ENCODE measurements around the gene YBX2.
A peak's percentile ranks its signal among the peaks of the same experiment; 100 is the strongest.

The YBX2 gene

DNA sequence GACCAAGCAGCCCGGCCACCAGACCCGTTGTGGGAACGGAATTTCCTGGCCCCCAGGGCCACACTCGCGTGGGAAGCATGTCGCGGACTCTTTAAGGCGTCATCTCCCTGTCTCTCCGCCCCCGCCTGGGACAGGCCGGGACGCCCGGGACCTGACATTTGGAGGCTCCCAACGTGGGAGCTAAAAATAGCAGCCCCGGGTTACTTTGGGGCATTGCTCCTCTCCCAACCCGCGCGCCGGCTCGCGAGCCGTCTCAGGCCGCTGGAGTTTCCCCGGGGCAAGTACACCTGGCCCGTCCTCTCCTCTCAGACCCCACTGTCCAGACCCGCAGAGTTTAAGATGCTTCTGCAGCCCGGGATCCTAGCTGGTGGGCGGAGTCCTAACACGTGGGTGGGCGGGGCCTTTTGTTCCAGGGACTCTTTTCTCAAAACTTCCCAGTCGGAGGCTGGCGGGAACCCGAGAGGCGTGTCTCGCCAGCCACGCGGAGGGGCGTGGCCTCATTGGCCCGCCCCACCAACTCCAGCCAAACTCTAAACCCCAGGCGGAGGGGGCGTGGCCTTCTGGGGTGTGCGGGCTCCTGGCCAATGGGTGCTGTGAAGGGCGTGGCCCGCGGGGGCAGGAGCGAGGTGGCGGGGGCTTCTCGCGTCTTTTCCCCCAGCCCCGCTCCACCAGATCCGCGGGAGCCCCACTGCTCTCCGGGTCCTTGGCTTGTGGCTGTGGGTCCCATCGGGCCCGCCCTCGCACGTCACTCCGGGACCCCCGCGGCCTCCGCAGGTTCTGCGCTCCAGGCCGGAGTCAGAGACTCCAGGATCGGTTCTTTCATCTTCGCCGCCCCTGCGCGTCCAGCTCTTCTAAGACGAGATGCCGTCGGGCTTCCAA lies 13.1 kb downstream of the YBX2 start, which contains the start of gene SLC2A4:
Gene SLC2A4 (plus strand): TSS at position 645 of the 879 bp plus-strand sequence. CDS start 217 bp downstream, at position 862.
- Histone ChIP-seq H3K27ac (ENCODE audit: low read length, poor library complexity, severe bottlenecking) (no peak within 1 kb of the TSS), H2BK15ac (ENCODE audit: low read depth, poor library complexity, severe bottlenecking) (peak within 1 kb of the TSS; percentile 77), H4K91ac (ENCODE audit: low read length) (peak within 1 kb of the TSS; percentile 43), H2BK5ac (ENCODE audit: low read depth, low read length, poor library complexity, severe bottlenecking) (no peak within 1 kb of the TSS), H3K27me3 (ENCODE audit: control insufficient read depth in 1 of 2, insufficient read depth in 1 of 2, low read length in 2 of 2) (peaks cover 44 to 51% of the 10 kb centered on the region in 2 experiments), H3K4ac (ENCODE audit: low read depth in 1 of 2, low read length in 2 of 2) (no peak within 1 kb of the TSS), H3K36me3 (ENCODE audit: control insufficient read depth in 1 of 2, insufficient read depth in 2 of 2, low read depth in 1 of 2, low read length in 2 of 2) (no peaks in the 10 kb centered on the region), H4K8ac (ENCODE audit: low read length) (peak within 1 kb of the TSS; percentile 7), H2BK12ac (ENCODE audit: low read length in 2 of 2) (no peak within 1 kb of the TSS), H3K4me3 (ENCODE audit: insufficient read depth in 1 of 2, low read depth in 1 of 2, low read length in 2 of 2) (peak within 1 kb of the TSS; percentile 41 to 77), H3K9ac (ENCODE audit: low read length) (peak within 1 kb of the TSS; percentile 77), H3K23ac (ENCODE audit: low read length in 2 of 2) (peak within 1 kb of the TSS in 1 of 2 experiments; percentile 75), H3K9me3 (ENCODE audit: control insufficient read depth, low read length) (no peaks in the 10 kb centered on the region), H3K14ac (ENCODE audit: low read length in 2 of 2) (peak within 1 kb of the TSS in 1 of 2 experiments; percentile 30), H2AK5ac (ENCODE audit: low read length, severe bottlenecking) (no peak within 1 kb of the TSS), H3K4me2 (ENCODE audit: low read length, poor library complexity, severe bottlenecking) (peak within 1 kb of the TSS; percentile 69), H2BK120ac (ENCODE audit: low read depth, low read length) (no peak within 1 kb of the TSS), H3K18ac (ENCODE audit: low read depth in 1 of 2, low read length in 2 of 2) (peak within 1 kb of the TSS in 1 of 2 experiments; percentile 35), H2AFZ (ENCODE audit: low read depth, low read length) (peak within 1 kb of the TSS; percentile 80), H3K4me1 (ENCODE audit: control insufficient read depth, insufficient read depth, low read depth, low read length) (peaks cover 20% of the 10 kb centered on the region), H3K79me1 (replicated peaks; ENCODE audit: low read length, poor library complexity, severe bottlenecking) (no peaks in the 10 kb centered on the region)
- DNase-seq: peak; percentile 96
- WGBS: 1% methylated on average over 62 of the region's 71 CpGs

DNA sequence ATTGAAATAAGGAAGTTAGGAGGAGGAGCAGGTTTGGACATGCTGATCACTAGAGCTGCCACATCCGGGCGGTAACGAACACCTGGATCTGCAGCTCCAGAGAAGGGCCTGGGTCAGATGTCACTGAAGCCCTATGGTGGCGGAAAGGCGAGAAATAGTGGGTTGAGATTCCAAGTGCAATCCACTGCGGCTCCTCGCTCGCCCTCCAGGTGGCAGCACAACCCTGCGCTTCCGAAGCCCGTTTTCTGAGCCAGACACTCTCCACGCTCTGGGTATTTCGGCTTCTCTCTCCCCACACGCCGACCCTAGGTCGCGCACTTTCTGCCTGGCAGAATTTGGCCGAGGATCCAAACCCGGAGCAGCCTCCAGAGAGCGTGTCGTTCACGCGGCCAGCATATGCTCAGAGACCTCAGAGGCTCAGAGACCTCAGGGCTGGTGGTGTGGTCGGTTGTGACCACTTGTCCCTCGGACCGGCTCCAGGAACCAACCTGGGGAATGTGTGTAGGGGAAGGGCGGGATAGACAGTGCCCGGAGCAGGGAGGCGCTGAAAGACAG lies 13.8 kb downstream of the YBX2 start:
- H3K9me3 ChIP-seq (ENCODE audit: control insufficient read depth, low read length): no peaks in the 10 kb centered on the region
- no peak overlapping the region for H2BK120ac ChIP-seq (ENCODE audit: low read depth, low read length)
- peak overlapping the region; percentile 69 for H3K4me2 ChIP-seq (ENCODE audit: low read length, poor library complexity, severe bottlenecking)
- no peaks in the 10 kb centered on the region for H3K36me3 ChIP-seq (ENCODE audit: control insufficient read depth in 1 of 2, insufficient read depth in 2 of 2, low read depth in 1 of 2, low read length in 2 of 2)
- no peak overlapping the region for H3K27ac ChIP-seq (ENCODE audit: low read length, poor library complexity, severe bottlenecking)
- 1% methylated on average over 28 of the region's 29 CpGs for WGBS
- H2BK15ac ChIP-seq (ENCODE audit: low read depth, poor library complexity, severe bottlenecking): no peak overlapping the region
- H4K8ac ChIP-seq (ENCODE audit: low read length): no peak overlapping the region
- H4K91ac ChIP-seq (ENCODE audit: low read length): no peak overlapping the region
- no peak overlapping the region for H3K14ac ChIP-seq (ENCODE audit: low read length in 2 of 2)
- no peaks in the 10 kb centered on the region for H3K79me1 ChIP-seq (replicated peaks; ENCODE audit: low read length, poor library complexity, severe bottlenecking)
- H3K4me1 ChIP-seq (ENCODE audit: control insufficient read depth, insufficient read depth, low read depth, low read length): peaks cover 20% of the 10 kb centered on the region
- H3K4me3 ChIP-seq (ENCODE audit: insufficient read depth in 1 of 2, low read depth in 1 of 2, low read length in 2 of 2): peak overlapping the region in 1 of 2 experiments; percentile 77
- peaks cover 37 to 43% of the 10 kb centered on the region in 2 experiments for H3K27me3 ChIP-seq (ENCODE audit: control insufficient read depth in 1 of 2, insufficient read depth in 1 of 2, low read length in 2 of 2)
- no peak overlapping the region for H3K18ac ChIP-seq (ENCODE audit: low read depth in 1 of 2, low read length in 2 of 2)
- peak overlapping the region; percentile 77 for H3K9ac ChIP-seq (ENCODE audit: low read length)
- peak; percentile 86 for DNase-seq
- no peak overlapping the region for H3K4ac ChIP-seq (ENCODE audit: low read depth in 1 of 2, low read length in 2 of 2)
- H2BK5ac ChIP-seq (ENCODE audit: low read depth, low read length, poor library complexity, severe bottlenecking): no peak overlapping the region
- no peak overlapping the region for H3K23ac ChIP-seq (ENCODE audit: low read length in 2 of 2)
- no peak overlapping the region for H2AFZ ChIP-seq (ENCODE audit: low read depth, low read length)
- no peak overlapping the region for H2AK5ac ChIP-seq (ENCODE audit: low read length, severe bottlenecking)
- H2BK12ac ChIP-seq (ENCODE audit: low read length in 2 of 2): no peak overlapping the region

DNA sequence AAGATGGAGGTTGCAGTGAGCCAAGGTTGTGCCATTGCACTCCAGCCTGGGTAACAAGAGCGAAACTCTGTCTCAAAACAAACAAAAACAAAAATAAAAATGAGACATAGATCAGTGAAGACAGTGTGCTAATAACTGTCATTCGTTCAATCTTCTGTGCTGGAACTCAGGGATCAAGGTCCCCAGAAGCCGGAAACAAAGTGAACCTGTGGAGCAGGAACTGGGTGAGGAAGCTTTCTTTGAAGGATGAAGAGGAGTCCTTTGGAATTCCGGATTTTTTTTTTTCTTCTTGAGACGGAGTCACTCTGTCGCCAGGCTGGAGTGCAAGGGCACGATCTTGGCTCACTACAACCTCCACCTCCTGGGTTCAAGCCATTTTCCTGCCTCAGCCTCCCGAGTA lies 15.0 kb downstream of the YBX2 start:
- no peak overlapping the region for H3K18ac ChIP-seq (ENCODE audit: low read depth in 1 of 2, low read length in 2 of 2)
- no peak overlapping the region for H3K4ac ChIP-seq (ENCODE audit: low read depth in 1 of 2, low read length in 2 of 2)
- WGBS: 84% methylated on average over 7 of the region's 8 CpGs
- H3K4me3 ChIP-seq (ENCODE audit: insufficient read depth in 1 of 2, low read depth in 1 of 2, low read length in 2 of 2): no peak overlapping the region
- no peak overlapping the region for H3K14ac ChIP-seq (ENCODE audit: low read length in 2 of 2)
- no peak overlapping the region for H4K8ac ChIP-seq (ENCODE audit: low read length)
- H2BK5ac ChIP-seq (ENCODE audit: low read depth, low read length, poor library complexity, severe bottlenecking): no peak overlapping the region
- peaks cover 20% of the 10 kb centered on the region for H3K4me1 ChIP-seq (ENCODE audit: control insufficient read depth, insufficient read depth, low read depth, low read length)
- no peak overlapping the region for H2BK12ac ChIP-seq (ENCODE audit: low read length in 2 of 2)
- H2AFZ ChIP-seq (ENCODE audit: low read depth, low read length): no peak overlapping the region
- no peak overlapping the region for H3K4me2 ChIP-seq (ENCODE audit: low read length, poor library complexity, severe bottlenecking)
- no peak overlapping the region for H3K9ac ChIP-seq (ENCODE audit: low read length)
- H3K79me1 ChIP-seq (replicated peaks; ENCODE audit: low read length, poor library complexity, severe bottlenecking): no peaks in the 10 kb centered on the region
- no peaks in the 10 kb centered on the region for H3K9me3 ChIP-seq (ENCODE audit: control insufficient read depth, low read length)
- H3K27ac ChIP-seq (ENCODE audit: low read length, poor library complexity, severe bottlenecking): no peak overlapping the region
- H3K23ac ChIP-seq (ENCODE audit: low read length in 2 of 2): no peak overlapping the region
- no peak overlapping the region for H2BK120ac ChIP-seq (ENCODE audit: low read depth, low read length)
- H2BK15ac ChIP-seq (ENCODE audit: low read depth, poor library complexity, severe bottlenecking): no peak overlapping the region
- no peak overlapping the region for H2AK5ac ChIP-seq (ENCODE audit: low read length, severe bottlenecking)
- no peak for DNase-seq
- no peaks in the 10 kb centered on the region for H3K36me3 ChIP-seq (ENCODE audit: control insufficient read depth in 1 of 2, insufficient read depth in 2 of 2, low read depth in 1 of 2, low read length in 2 of 2)
- peaks cover 26 to 32% of the 10 kb centered on the region in 2 experiments for H3K27me3 ChIP-seq (ENCODE audit: control insufficient read depth in 1 of 2, insufficient read depth in 1 of 2, low read length in 2 of 2)
- H4K91ac ChIP-seq (ENCODE audit: low read length): no peak overlapping the region

DNA sequence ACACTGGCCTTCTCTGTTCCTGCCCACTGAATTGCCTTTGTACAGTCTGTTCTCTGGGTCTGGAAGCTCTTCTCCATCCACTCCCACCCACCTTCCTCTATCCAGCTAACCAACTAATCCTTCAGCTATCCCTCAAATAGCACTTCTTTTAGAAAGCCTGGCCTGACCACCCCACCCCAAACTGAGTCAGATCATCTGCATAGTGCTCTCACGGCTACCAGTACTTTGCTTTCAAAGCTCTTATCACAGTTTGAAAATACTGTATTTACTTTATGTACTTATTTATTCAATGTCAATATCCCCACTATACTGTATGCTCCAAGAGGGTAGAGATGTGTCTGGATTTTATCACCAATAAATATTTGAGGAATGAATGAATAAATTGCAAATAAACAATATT lies 27.7 kb downstream of the YBX2 start:
- H3K4me2 ChIP-seq (ENCODE audit: low read length, poor library complexity, severe bottlenecking): no peak overlapping the region
- H3K23ac ChIP-seq (ENCODE audit: low read length in 2 of 2): no peak overlapping the region
- no peak overlapping the region for H2AFZ ChIP-seq (ENCODE audit: low read depth, low read length)
- H3K4me3 ChIP-seq (ENCODE audit: insufficient read depth in 1 of 2, low read depth in 1 of 2, low read length in 2 of 2): no peak overlapping the region
- H3K79me1 ChIP-seq (replicated peaks; ENCODE audit: low read length, poor library complexity, severe bottlenecking): no peaks in the 10 kb centered on the region
- DNase-seq: no peak
- H3K36me3 ChIP-seq (ENCODE audit: control insufficient read depth in 1 of 2, insufficient read depth in 2 of 2, low read depth in 1 of 2, low read length in 2 of 2): no peaks in the 10 kb centered on the region
- H3K18ac ChIP-seq (ENCODE audit: low read depth in 1 of 2, low read length in 2 of 2): no peak overlapping the region
- H3K14ac ChIP-seq (ENCODE audit: low read length in 2 of 2): no peak overlapping the region
- H4K91ac ChIP-seq (ENCODE audit: low read length): no peak overlapping the region
- H3K4ac ChIP-seq (ENCODE audit: low read depth in 1 of 2, low read length in 2 of 2): no peak overlapping the region
- H3K27ac ChIP-seq (ENCODE audit: low read length, poor library complexity, severe bottlenecking): no peak overlapping the region
- no peak overlapping the region for H2BK15ac ChIP-seq (ENCODE audit: low read depth, poor library complexity, severe bottlenecking)
- peaks cover 11 to 15% of the 10 kb centered on the region in 2 experiments for H3K27me3 ChIP-seq (ENCODE audit: control insufficient read depth in 1 of 2, insufficient read depth in 1 of 2, low read length in 2 of 2)
- H2BK120ac ChIP-seq (ENCODE audit: low read depth, low read length): no peak overlapping the region
- peaks cover 14% of the 10 kb centered on the region for H3K4me1 ChIP-seq (ENCODE audit: control insufficient read depth, insufficient read depth, low read depth, low read length)
- H2BK12ac ChIP-seq (ENCODE audit: low read length in 2 of 2): no peak overlapping the region
- no peak overlapping the region for H4K8ac ChIP-seq (ENCODE audit: low read length)
- H3K9ac ChIP-seq (ENCODE audit: low read length): no peak overlapping the region
- H2BK5ac ChIP-seq (ENCODE audit: low read depth, low read length, poor library complexity, severe bottlenecking): no peak overlapping the region
- H3K9me3 ChIP-seq (ENCODE audit: control insufficient read depth, low read length): no peaks in the 10 kb centered on the region
- no CpG with 5 or more reads among the region's 1 CpG for WGBS
- H2AK5ac ChIP-seq (ENCODE audit: low read length, severe bottlenecking): no peak overlapping the region

Data from mesenchymal stem cell (in vitro differentiated cells and primary cell).